OCI-LY7 (cell line): ENCODE data around the gene HAGHL.

Source experiments
- EZH2phosphoT487 ChIP-seq: fragments of 200-600 bp; sonication (generic); IDR thresholded peaks from 2 replicates; pipeline ENCODE4 v1.6.1; 2018; ENCODE audit warnings: low read depth, borderline replicate concordance, mild to moderate bottlenecking, mixed run types, antibody characterized with exemption, low read length, moderate library complexity, mixed read lengths
- TF ChIP-seq, protein P1 (sequence below): fragments of 200-600 bp; sonication (generic); conservative IDR thresholded peaks from 2 replicates; pipeline ENCODE4 v1.5.1; 2014; ENCODE audit warnings: mild to moderate bottlenecking, antibody characterized with exemption, low read length, moderate library complexity, mixed read lengths

DNA sequence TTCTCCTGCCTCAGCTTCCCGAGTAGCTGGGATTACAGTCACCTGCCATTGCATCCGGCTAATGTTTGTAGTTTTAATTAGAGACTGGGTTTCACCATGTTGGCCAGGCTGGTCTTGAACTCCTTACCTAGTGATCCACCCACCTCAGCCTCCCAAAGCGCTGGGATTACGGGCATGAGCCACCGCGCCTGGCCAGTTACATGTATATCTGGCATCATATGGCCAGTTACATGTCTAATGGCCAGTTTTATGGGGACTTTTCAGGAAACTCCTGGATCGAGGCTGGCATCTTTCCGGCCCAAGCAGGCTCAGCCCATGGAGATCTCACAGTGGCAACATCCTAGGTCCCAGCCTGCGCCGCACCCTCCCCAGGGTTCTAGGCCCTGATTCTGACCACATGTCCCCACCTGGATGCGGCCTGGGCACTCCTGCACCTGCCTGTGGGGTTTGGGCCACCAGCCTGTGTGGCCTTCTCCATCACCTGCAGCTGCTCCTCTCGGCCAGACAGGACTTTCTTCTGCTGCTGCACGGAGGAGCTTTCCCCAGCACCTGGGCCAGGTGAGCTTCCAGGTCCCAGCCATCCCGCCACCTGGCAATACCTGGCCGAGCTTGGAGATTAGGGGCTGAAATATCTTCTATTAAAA, 15.2 kb downstream of the HAGHL start:
- TF ChIP-seq, protein P1, sequence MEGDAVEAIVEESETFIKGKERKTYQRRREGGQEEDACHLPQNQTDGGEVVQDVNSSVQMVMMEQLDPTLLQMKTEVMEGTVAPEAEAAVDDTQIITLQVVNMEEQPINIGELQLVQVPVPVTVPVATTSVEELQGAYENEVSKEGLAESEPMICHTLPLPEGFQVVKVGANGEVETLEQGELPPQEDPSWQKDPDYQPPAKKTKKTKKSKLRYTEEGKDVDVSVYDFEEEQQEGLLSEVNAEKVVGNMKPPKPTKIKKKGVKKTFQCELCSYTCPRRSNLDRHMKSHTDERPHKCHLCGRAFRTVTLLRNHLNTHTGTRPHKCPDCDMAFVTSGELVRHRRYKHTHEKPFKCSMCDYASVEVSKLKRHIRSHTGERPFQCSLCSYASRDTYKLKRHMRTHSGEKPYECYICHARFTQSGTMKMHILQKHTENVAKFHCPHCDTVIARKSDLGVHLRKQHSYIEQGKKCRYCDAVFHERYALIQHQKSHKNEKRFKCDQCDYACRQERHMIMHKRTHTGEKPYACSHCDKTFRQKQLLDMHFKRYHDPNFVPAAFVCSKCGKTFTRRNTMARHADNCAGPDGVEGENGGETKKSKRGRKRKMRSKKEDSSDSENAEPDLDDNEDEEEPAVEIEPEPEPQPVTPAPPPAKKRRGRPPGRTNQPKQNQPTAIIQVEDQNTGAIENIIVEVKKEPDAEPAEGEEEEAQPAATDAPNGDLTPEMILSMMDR: no peak
- no peak for TF ChIP-seq EZH2phosphoT487
